MM.1S (cell line): ENCODE results near the gene TMEM135.

Source experiments
- EZH2 ChIP-seq: fragments of 300-600 bp; sonication (generic); optimal IDR thresholded peaks from 2 replicates; pipeline ENCODE3; 2017; ENCODE audit warnings: low read depth, mild to moderate bottlenecking, antibody characterized with exemption, low read length, mixed read lengths
- TF ChIP-seq, protein P1 (sequence below): fragments of 300-600 bp; sonication (generic); IDR thresholded peaks from 2 replicates; pipeline ENCODE4 v1.5.1; 2016; ENCODE audit warnings: antibody characterized with exemption, low read length, mixed read lengths

- TF ChIP-seq, protein P1, sequence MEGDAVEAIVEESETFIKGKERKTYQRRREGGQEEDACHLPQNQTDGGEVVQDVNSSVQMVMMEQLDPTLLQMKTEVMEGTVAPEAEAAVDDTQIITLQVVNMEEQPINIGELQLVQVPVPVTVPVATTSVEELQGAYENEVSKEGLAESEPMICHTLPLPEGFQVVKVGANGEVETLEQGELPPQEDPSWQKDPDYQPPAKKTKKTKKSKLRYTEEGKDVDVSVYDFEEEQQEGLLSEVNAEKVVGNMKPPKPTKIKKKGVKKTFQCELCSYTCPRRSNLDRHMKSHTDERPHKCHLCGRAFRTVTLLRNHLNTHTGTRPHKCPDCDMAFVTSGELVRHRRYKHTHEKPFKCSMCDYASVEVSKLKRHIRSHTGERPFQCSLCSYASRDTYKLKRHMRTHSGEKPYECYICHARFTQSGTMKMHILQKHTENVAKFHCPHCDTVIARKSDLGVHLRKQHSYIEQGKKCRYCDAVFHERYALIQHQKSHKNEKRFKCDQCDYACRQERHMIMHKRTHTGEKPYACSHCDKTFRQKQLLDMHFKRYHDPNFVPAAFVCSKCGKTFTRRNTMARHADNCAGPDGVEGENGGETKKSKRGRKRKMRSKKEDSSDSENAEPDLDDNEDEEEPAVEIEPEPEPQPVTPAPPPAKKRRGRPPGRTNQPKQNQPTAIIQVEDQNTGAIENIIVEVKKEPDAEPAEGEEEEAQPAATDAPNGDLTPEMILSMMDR = no peak
- no peak for TF ChIP-seq EZH2
Observed at GRCh38 chr11:87266751-87267150, 229.0 kb downstream of the TMEM135 start.
